Activated CD4-positive, alpha-beta T cell treated with anti-CD3 and anti-CD28 coated beads for 1 hour (primary cell): ENCODE measurements around the gene NEB.
"Not testable (repeated sequence)": the region's sequence is repeated elsewhere in the genome, so short reads cannot be mapped to it uniquely, and the experiment has no call there.

Experiments used
- DNase-seq: peaks from one replicate; pipeline ENCODE4 v3.0.0-alpha.2; 2020

Gene NEB

DNA sequence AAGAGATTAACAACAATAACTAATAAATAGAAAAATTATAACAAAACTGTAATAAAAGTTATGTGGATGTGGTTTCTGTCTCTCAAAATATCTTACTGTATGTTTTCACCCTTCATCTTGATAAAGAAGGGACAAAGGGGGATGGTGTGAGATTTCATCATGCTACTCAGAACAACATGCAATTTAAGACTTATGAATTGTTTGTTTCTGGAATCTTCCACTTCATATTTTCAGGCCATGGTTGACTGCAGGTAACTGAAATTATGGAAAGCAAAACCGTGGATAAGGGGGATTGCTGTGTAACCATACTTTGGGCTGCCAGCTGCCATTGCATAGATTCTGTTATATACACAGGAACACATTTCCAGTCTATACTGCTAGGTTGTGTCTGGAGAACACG is 45.6 kb downstream of the NEB start:
- DNase-seq = no peak

DNA sequence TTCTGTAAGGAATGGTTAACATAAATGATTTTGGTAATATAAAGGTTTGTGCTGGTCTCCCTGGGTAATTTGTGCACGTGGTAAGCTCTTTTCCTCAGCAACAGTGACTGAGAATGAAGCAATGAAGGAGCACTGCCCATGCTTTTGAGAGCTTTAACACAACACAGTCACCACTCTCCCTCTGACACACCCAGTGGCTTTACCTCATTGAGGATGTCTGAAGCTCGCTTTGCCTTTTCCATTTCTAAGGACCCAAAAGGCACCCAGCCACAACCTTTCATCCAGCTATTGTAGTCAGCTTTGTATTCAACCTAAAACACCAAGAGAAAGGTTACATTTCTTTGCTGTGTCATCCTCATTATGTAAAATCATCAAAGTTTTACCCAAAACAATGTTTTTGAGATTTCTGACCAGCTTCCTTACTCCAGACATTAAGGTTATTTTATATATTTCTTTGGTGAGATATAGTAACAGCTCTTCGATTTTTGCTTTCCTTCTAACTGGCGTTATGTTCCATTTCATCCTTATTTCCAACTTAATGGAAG is 51.7 kb downstream of the NEB start:
- no peak for DNase-seq

DNA sequence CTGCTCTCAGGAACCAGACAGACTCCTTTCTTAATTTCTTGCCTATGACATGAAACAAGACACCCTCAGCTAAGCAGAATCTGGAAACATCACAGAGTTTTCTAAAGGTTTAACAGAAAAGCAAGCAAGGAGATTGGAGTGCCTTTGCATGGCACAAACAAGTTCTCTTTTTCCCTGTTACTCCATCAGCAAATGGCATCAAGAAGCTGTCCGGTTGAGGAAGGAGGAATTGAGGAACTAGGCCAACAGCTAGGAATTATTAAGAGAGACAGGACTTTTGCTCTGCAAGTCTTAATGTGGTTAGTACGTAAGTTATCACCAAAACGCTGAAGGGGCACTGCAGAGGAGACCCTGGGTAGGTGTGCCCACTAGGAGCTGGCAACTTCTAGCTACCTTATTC is 53.2 kb downstream of the NEB start:
- DNase-seq = no peak

DNA sequence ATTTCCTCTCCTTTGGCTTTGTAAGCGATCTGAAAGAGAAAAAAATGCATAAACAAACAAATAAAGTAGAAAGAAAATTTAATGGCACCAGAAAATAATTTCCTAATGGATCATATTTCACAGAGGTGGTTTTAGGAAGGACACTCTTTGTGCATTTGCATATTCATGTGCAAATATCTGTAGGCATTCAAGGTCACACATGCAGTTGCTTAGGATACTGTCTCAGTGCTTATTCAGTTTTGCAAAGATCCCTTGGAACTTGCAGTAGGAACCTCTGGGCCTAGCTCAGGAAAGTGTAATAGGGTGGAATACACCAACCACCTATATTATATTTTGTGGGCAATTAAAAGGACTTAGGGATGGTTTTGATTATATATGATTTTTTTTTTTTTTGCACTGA is 54.3 kb downstream of the NEB start:
- no peak for DNase-seq

DNA sequence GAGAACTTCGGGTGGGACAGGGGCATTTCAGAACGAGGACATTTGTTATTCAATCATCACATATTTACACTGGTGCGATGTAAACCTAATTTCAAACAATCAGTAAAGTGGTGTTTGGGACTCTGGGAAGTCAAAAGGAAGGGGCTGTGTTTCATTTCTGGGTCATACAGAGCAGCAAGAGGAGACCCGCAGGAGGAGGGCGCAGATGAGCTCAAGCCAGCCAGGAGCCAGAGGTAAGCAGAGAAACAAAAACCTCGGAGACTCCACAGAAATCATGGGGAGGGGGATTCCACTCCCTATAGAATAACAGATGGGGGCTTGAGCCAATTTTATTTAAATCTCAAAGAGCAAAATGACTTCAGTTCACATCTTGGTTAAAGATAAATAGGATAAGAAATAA is 55.4 kb downstream of the NEB start:
- DNase-seq = no peak

DNA sequence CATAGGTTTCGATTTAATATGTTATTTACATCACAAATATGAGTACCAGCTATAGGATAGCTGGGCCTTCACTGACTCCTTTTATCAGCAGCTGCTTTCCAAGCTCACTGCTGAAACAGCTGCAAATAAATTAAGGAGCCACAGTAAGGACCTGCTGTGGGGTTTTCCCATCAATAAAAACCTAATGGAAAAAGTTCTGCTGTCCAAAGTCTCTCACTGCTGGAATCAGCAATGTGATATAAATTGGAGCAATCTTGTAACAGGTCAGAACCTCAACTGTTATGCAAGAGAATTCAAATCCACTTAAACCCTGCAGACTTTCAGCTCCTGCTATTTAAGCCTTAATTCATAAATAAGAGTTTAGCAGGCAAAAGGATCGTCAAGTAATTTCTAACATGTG is 61.3 kb downstream of the NEB start:
- DNase-seq = no peak

DNA sequence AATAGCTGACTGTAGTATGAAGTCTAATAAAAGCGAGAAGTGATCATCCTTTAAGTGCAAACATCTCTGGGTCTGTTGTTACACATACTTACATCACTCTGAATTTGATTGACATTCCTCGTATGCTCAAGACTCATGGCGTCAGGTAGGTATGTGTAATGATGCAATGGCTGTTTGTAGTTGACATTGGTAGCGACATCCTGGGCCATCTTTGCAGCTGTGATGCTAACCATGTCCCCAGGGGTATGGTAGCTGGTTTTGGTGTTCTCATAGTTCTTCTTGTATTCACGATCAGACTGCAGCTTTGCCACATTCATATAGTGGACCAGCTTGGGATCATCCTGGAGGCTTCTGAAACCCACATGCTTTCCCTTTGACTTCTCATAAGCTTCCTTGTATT is 62.0 kb downstream of the NEB start:
- DNase-seq = no peak

DNA sequence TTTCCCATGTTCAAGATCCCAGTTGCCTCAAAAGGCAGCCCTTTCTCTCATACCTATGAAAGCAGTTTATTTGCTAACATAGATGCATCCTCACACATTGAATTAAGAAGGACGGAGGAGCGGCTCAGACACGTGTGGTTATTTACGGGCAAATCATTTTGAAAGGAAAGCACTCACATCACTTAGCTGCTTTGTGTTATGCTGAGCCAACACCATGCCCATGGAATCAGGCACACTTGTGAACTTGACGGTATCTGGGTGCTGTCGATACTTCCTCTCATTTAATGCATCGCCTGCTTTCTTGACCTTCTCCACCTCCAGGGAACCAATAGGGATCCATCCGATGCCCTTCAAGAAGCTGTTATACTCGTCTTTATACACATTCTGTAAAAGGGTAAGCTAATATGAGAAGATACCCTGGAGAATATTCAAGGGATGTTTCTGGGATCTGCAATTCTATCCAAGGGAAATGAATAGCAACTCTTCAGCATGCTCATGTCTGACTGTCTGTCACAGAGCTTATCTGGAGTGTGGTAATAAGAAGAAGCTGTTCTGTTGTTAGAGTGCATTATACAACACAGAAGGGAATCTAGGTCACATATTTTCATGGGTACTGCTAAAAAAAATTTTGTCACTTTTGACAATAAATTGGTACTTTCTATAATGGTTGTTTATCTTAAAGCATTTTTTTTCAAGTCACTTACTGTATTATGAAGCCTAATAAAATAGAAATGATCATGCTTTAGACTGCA is 63.3 kb downstream of the NEB start:
- DNase-seq = no peak

DNA sequence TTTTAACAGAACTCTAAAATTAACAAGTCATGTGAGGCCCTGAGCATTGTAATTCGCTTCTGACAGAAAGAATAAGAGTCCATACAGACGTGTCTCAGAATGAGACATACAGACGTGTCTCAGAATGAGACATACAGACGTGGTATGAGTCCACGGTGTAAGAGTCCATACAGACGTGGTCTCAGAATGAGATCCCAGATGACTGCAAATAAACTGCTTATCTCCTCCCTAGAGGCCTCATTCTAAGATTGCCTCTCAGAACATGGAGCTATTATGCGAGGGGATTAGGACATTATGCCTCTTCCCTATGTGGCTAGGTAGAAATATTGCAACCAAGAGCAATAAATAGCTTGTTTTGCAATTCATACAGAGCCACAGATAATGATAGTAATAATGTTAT is 63.9 kb downstream of the NEB start:
- DNase-seq = no peak

DNA sequence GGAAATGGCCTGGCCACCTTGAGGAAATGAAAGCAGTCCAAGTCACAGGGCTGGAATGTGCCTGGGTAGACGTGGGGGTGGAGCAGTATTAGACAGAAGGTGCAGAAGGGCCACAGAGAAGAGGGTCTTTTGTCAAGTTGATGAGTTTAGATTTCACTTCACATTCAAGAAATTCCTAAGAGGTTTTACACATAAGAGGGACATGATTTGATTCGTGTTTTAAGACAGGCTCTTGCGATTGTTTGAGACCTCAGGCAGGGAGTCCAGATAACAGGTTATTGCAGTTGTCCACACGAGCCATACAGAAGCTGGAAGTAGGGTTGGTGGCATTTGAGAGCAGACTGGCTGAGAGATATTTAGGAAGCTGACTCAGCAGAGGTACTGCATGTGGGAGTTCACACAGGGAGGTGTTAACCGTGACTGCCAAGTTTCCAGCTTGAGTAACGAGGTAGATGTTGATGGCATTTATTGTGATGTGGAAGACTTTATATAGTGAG is 64.6 kb downstream of the NEB start:
- DNase-seq = no peak

DNA sequence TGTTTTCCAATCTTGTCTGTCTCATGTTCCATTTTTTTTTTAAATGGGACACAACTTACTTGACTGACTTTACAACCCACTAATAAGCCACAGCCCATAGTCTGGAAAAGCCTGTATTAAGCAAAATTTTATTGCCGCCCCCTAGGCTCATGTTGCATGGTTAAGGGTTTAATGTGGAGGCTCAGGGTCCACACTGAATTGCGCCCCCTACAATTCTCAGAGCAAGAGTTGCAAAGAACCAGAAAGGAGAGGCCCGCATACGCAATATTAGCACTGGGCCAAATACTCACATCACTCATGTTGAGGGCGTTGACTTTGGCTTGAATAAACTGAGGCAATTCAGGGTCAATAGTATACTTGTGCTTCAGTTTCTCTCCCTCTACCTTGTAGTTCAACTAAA is 65.5 kb downstream of the NEB start:
- DNase-seq = no peak

DNA sequence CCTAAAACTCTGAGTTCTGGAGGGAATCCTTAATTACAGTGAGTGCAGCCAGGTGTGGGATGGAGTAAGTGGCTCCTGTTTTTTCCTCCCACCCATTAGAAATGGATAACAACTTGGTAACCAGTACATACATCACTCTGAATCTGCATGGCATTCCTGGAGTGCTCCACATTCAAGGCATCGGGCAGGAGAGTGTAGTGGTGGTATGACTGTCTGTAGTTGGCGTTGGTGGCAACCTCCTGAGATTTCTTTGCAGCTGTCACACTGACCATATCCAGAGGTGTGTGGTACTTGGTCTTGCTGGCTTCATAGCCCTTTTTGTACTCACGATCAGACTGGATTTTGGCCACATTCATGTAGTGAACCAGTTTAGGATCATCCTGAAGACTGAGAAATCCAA is 68.3 kb downstream of the NEB start:
- no peak for DNase-seq

DNA sequence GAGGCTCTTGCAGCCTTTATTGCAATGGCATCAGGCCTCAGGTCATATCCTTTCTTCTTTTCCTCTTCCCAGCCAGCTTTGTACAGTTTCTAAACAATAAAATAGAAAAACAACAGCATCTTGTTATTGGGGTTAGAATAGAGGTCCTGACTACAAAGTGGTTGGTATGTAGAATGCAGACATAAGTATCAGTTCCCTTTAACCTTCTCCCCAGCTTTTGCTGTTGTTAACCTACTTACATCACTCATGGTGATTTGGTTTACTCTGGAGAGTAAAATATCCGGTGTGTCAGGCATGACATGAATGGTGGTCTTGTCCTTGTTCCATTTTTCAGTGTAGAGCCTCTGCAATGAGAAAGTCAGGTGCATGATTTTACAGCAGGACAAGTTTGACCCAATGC is 69.8 kb downstream of the NEB start:
- DNase-seq = no peak

DNA sequence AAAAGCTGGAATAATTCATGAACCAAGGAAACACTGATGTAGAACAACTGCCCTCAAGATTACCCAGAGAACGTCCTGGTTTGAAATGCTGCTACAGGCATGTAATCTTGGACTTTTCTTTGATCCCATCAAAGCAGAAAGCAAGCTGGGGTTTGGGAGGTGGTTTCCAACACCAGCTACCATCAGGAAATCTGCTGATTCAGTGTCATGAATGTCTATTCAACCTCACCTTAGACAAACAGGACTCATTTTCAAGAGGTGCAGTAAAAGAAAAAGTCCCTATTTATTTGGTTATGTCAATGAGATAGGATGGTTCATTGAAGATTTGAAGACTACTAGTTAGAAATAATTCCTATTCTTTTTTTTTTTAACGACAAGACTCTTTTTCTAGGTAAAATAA is 72.7 kb downstream of the NEB start:
- no peak for DNase-seq

DNA sequence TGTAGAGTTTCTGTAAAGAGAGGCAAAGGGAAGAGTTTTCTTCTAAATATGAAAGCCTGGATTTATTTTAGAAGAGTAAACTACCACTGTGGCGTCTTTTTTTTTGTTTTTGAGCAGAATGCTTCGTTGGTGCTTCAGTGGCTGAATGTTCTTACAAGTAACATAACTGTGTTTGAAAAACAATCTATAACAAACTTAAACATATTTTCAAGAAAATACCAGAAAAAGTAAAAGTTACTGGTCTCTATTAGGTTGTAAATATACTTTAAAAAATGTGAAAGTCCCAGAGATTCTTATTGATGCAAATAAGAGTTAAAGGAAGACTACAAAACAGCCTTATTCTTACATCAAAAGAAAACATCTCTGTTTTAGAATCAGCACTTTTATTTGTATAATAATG is 76.2 kb downstream of the NEB start:
- no peak for DNase-seq

DNA sequence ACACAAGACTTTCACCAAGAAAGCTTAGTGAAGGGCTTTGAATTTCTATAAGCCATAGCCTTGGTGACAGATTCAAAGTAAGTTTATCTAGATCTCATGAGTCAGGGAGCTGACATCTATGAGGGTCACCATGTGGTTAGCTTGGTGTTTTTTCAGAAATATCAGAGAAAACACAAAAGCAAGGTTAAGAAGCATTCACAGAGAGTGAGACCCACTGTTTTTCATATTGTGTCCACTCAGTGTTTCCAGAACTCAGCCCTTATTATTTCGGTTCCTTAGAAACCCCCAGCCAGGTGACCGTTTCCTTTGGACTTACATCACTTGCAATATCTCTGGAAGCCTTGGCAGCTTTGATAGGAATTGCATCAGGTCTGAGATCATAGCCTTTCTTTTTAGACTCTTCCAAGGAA is 76.6 kb downstream of the NEB start:
- no peak for DNase-seq

DNA sequence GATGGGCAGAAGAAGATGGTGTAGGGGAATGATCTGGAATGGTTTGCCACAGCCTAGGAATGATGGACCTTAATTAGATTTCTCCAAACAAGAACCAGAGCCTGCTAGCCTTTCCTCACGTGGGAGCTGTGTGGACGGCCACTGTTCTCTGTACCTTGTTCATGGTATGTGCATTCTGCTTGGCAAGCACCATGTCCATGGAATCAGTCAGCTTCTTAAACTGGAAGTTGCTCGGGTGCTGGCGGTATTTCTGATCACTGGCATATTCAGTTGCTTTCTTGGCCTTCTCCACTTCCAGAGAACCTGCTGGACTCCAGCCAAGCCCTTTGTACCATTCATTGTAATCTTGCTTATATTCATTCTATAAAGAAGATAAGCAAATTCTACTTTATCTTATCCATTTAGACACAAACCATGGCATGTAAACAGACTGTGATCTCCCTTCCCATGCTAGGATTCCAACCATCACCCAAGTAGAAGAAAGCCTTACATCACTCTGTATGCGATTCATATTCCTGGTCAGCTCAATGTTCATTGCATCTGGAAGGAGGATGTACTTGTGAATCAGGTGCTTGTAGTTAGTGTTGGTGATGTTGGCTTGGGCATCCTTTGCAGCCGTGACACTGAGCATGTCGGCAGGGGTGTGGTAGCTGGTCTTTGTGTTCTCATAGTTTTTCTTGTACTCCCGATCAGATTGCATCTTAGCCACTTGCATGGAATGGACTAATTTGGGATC is 78.4 kb downstream of the NEB start:
- DNase-seq = no peak

DNA sequence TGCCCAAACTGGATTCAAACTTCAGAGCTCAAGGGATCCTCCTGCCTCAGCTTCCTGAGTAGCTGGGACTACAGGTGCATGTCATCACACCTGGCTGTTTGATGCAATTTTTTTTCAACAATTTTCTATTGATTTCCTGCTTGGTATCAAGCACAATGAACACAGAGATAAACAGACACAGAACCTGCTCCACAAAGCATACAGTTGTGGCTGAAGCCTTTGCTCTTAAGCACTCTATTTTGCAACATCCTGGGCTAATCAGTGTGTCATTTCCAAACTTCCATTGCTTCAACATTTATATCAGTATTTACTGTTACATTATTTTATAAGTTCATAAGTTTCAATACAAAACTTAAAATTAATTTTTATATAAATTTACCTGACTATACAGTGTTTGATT is 79.4 kb downstream of the NEB start:
- no peak for DNase-seq

DNA sequence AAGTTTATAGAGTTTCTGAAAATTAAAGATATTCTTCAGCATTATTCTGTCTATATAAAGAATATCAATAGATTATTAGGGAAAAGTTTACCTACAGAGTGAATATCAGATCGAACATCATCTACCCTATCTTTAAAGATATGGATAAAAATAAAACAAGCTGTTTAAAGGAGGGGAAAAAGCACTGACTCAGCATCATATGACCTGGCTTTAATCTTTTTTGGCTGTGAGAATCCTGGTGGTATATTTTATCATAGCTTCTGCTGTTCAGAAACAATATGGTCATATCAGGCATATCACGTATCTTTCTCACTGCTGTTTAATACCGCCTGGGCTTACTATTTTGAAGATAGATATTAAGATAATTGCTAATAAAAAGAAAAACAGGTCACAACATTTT is 80.2 kb downstream of the NEB start:
- DNase-seq = no peak

DNA sequence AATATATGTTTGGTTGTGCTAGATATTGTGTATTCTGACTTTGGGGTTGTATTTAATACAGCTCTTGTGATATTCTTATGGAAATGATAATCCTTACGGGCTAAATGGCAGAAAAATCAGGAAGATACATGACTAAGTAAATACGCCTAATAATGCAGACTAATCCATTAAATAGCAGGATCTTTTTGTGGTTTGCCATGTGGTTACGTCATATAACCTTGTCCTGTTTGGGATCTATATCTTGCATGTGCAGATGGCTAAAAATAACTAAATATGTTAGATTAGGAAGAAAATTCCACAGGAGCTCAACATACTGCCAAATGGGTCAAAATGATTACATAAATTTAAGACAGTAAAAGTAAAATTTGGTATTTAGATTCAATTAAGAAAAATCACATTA is 83.0 kb downstream of the NEB start:
- DNase-seq = no peak

DNA sequence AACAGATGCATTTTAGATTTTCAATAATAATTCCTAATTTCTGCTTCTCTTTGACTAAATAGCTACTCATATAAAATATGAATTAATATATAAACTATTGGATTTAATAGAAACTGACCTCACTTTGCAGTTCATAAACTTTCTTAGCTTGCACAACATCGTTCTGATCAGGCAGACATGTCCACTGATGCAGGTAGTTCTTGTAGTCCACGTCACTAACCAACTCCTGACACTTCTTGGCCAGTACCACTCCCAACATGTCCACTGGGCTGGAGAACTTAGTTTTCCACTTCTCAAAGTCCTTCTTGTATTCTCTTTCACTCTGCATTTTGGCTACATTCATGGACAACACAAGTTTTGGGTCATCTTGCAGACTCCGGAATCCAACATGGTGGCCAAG is 83.8 kb downstream of the NEB start:
- DNase-seq = no peak

DNA sequence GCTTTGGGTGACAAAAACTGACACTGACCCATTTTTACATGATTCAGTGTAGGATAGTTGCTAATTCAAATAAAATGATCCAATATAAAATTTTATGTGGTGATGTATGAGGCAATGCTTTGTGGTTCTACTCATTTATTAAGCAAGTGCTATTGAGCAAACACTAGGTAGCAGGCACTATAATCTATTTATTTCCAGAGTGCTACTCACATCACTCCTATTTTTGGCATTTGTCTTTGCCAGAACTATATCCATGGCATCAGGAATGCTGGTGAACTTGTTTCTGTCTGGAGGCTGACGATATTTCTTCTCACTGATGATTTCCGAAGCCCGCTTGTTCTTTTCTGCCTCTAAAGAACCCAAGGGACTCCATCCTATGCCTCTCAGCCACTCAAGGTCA is 84.3 kb downstream of the NEB start:
- DNase-seq = no peak

DNA sequence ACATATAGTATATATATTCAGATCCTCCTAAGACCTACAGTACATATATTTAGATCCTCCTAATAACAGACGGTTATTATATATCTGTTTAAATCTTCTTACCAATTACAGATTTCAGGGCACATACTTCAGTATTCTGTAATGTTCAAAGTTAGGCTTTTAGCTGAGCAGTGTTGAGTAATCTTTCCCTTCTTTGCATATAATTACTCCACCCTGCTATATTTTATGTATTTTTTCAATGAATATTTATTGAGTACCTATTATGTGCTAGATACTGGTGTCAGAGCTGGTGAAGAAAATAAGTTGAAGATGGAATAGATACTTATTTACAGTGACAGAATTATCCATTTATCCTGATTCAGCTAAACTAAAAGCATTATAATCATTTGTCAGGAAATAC is 84.9 kb downstream of the NEB start:
- no peak for DNase-seq

DNA sequence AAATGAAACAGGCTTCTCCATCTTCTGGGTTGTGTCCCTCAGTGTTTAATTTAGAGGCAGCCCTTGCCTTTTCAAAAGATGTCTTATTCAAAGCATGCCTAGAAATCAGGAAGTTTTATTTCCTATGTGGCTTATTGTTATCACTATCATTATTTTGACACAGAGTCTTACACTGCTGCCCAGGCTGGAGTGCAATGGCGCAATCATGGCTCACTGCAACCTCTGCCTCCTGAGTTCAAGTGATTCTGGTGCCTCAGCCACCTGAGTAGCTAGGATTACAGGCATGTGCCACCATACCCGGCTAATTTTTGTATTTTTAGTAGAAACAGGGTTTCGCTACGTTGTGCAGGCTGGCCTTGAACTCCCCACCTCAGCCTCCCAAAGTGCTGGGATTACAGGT is 87.8 kb downstream of the NEB start:
- DNase-seq = not testable (repeated sequence)

DNA sequence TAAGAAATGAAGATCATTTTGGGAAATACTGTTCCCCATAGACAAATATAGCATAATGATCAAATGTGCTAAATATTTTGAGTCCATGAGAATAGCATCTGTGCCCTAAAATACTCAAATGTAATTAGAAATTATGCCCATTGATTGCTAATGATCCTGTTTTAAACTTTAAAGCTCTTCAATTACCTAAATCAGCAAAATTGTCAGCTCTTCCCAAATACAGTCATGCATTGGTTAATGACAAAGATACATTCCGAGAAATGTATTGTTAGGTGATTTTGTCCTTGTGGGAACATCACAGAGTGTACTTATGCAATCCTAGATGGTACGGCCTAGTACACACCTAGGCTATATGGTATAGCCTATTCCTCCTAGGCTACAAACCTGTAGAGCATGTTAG is 89.7 kb downstream of the NEB start:
- no peak for DNase-seq
